EH (cell line): Measurements from ENCODE around the gene ARHGAP40.

Experiments
- DNase-seq: peaks from one replicate; pipeline ENCODE4 v3.0.0-alpha.2; 2015; ENCODE audit warnings: low read depth

Gene ARHGAP40

GRCh38 chr20:38651562-38651961, 50.0 kb downstream of the ARHGAP40 start:
- no peak for DNase-seq

GRCh38 chr20:38652995-38653394, 51.4 kb downstream of the ARHGAP40 start:
- no peak for DNase-seq

- no peak for DNase-seq
Measured at GRCh38 chr20:38657390-38657789, 55.8 kb downstream of the ARHGAP40 start.

- peak; percentile 13 for DNase-seq
Measured at GRCh38 chr20:38658879-38659596, 57.4 kb downstream of the ARHGAP40 start.

GRCh38 chr20:38659597-38659880, 57.9 kb downstream of the ARHGAP40 start:
- DNase-seq, result no peak

- no peak for DNase-seq
Measured at GRCh38 chr20:38660429-38660828, 58.8 kb downstream of the ARHGAP40 start.

GRCh38 chr20:38663660-38664059, 62.1 kb downstream of the ARHGAP40 start:
- no peak for DNase-seq

GRCh38 chr20:38664284-38664683, 62.7 kb downstream of the ARHGAP40 start:
- no peak for DNase-seq

GRCh38 chr20:38665094-38665493, 63.5 kb downstream of the ARHGAP40 start:
- DNase-seq, result peak; percentile 3

- no peak for DNase-seq
Measured at GRCh38 chr20:38665506-38666285, 64.1 kb downstream of the ARHGAP40 start.

- no peak for DNase-seq
Measured at GRCh38 chr20:38667417-38667956, 65.9 kb downstream of the ARHGAP40 start.

- DNase-seq, result no peak
Measured at GRCh38 chr20:38669688-38670087, 68.1 kb downstream of the ARHGAP40 start.

- DNase-seq, result no peak
Measured at GRCh38 chr20:38670786-38671185, 69.2 kb downstream of the ARHGAP40 start.

- no peak for DNase-seq
Measured at GRCh38 chr20:38671186-38671585, 69.6 kb downstream of the ARHGAP40 start.

GRCh38 chr20:38671701-38672292, 70.2 kb downstream of the ARHGAP40 start:
- no peak for DNase-seq

GRCh38 chr20:38672504-38672903, 70.9 kb downstream of the ARHGAP40 start:
- DNase-seq, result no peak

GRCh38 chr20:38673261-38673660, 71.7 kb downstream of the ARHGAP40 start:
- no peak for DNase-seq

- peak; percentile 18 for DNase-seq
Measured at GRCh38 chr20:38673725-38674091, 72.1 kb downstream of the ARHGAP40 start.

- peak; percentile 56 for DNase-seq
Measured at GRCh38 chr20:38674092-38674764, 72.6 kb downstream of the ARHGAP40 start.

- DNase-seq, result no peak
Measured at GRCh38 chr20:38674765-38675133, 73.1 kb downstream of the ARHGAP40 start.

GRCh38 chr20:38676576-38676975, 75.0 kb downstream of the ARHGAP40 start:
- DNase-seq, result no peak

- DNase-seq, result peak; percentile 55
Measured at GRCh38 chr20:38680500-38681306, 79.1 kb downstream of the ARHGAP40 start.
